ENCODE results near the gene SGK1.
A peak's percentile ranks its signal among the peaks of the same experiment; 100 is the strongest.

The SGK1 gene

GRCh38 chr6:134317471-134318131 is at the start of gene SGK1:
Gene SGK1, minus strand, starts transcription at chr6:134318112. Its CDS starts 652 bp downstream, at chr6:134317460.
- peak; percentile 49 for DNase-seq

DNA sequence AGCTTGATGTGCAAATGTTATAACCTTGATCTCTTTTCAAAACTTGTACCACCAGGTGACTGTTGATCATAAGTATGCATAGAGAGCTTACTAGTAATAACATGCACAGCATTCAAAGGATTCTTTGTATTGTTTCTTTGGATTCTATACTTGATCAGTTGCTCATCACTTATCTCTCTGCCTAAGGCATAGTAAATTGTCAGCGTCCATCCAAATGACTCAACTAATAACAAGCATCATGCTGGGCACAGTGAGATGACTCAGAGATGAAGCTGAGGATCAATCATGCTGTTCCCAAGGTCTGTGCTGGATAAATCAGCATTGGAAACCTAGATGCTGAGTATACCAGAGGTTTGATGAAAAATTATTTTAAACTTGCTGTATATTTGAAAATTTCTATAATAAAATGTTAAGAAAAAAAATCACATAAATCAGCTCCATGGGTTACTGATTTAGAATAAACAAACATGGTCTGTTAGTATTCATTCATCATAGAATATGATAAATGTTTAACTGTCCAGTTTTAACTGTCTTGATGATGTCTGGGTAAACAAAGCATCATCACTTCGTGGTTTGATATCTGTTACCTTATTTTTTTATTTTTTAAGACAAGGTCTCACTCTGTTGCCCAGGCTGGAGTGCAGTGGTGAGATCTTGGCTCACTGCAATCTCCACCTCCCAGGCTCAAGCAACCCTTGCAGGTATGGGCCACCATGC is 45.6 kb upstream of the SGK1 start:
- no peak for DNase-seq

DNA sequence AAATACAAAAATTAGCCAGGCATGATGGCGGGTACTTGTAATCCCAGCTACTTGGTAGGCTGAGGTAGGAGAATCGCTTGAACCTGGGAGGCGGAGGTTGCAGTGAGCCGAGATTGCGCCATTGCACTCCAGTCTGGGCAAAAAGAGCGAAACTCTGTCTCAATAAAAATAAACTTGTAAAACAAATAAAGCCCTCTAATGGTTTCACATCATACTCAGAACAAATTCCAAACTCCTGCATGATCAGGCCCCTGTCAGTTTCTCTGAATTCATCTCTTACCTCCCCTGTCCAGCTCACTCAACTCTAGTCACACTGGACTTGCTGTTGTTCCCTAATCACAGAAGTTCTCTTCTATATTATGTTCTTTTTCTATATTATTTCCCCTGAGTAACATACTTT is 43.1 kb upstream of the SGK1 start:
- DNase-seq: no peak

- DNase-seq: no peak
These were observed 41.4 kb upstream of the SGK1 start for GRCh38 chr6:134359302-134359701.

- no peak for DNase-seq
These were observed 40.4 kb upstream of the SGK1 start for GRCh38 chr6:134358320-134358719.

DNA sequence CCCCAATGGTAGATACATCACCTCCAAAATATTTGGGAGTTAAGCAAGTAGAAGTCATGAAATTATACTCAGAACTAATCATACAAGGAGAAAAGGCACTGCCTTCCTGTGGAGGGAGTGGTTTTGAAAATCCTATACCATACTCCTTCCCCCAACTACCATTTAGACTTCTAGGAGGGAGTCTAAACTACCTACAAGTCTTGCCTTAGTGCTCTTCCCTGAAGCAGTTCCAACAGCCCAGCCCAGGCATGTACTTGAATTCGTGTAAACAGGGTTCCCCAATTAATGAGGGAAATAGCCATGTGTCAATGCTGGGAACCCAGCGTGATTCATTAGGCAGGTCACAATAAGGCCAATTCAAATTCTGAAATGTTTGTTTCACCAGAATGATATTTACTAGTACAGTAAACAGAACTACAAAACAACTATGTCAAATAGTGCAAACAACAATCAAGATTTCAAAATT is 39.1 kb upstream of the SGK1 start:
- DNase-seq: no peak

- DNase-seq: no peak
These were observed 38.5 kb upstream of the SGK1 start for GRCh38 chr6:134356405-134356804.

DNA sequence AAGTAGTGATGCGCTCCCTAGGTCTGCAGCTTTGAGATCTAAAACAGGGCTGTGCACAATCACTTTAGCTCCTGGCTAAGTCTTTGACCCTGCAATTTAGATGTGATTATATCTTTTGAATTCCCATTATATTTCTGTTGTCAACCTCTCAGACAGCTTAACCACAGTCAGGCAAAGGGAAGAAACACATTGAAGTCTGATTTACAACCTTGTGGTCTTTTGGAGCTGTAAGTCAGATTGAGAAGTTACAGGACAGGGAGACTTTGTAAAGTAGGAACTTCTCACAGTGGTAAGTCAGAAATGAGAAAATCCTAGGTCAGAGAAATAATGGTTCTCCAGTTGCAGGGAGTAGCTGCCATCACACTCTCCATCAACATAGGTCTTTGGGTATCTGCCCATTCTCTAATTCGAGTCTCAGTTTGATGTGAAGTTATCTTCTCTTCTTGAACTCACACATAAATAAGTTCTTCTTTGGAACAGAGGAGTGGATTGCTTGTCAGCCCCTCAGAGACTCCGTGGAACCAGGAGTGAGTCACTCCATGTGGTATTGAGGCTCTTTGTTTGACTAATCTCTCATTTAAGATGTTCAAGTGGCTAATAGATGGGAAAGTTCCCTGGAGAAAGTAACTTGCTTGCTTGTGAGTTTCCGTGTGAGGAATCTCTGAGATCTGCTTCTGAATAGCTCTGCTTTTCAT is 35.0 kb upstream of the SGK1 start:
- DNase-seq: no peak

- DNase-seq: no peak
These were observed 33.9 kb upstream of the SGK1 start for GRCh38 chr6:134351615-134352474.

DNA sequence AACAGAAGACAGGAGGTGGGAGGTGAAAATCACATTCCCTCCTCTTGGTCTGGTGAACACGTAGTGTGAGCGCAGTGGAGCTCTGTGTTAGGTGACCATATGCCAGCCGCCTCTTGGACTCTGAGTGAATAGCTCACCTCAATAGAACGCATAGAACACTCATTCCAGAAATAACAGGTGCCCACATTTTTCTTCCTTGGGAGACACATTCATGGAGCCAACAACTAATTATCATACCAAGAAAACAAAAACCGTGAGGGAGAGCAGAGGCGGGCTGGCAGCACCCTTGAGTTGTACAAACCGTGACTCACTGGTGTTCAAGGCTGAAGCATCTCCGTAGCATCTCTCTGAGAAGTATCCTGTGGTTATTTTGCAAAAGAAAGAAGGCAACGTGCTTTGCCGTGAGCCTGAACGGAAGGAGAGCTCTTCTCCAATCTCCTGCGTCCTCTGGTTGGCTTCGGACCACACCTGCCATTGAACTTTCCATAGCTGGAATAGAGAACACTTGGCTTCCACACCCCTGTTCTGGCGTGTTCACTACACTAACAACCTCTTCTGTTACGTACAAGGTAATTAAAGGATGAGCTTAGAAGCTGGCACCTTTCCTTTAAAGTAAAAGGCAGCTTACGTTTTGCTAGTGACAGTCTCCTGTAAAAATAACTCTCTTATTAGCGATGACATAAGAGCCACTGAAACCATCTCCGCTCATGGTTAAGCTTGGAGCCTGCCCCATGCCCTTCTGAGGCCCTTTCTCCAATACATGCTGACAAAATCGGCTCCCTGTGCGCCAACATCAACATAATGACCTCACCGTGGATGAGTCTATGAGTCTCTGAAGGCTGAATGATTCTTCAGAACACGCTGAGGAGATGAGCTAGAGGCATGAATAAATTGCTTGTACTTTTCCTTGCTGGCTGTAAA is 30.2 kb upstream of the SGK1 start:
- no peak for DNase-seq

DNA sequence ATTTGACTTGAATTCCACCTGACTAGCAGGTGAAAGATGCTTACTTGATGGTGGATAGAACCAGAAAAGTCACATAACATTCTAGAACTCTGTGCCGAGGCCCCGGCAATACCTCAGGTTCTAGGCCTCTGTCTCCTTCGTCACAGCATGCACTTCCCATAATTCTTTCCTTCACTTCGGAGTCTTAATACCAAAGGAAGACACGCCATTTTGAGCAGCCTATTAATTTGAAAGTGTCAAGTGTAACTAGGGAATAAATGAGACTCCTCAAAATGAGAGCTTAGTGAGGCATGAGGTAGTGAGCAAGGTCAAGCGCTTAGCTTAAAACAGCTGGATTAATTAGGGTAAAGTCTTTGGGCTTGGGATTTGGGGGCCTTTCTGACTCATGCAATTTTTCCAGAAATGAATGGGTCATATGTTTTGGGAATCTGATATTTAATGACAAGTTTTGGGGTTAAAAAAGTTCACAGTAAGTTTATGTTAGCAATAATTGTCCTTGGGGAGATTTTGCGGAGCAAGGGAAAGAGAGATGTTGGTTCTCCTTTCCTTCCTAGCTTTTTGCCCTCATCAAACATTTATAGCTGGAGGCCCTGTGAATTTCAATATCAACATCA is 29.1 kb upstream of the SGK1 start:
- no peak for DNase-seq

DNA sequence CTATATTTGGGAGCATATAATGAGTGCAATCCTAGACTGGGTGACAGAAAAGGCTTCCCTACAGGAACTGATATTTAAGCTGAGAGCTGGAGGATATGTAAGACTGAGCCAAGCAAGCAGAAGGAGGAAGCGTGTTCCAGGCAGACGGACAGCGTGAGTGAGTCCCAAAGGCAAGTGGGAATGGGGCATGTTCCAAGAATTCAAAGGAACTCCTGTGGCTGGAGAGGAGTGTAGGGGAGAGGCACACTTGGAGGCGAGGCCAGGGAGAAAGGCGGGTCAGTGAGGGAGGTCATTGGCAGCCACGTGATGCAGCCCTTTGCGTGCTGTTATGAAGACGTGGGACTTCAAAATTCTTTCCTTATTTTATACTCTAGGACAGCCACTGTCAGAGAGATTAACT is 27.9 kb upstream of the SGK1 start:
- no peak for DNase-seq

GRCh38 chr6:134343066-134343465 is 25.2 kb upstream of the SGK1 start:
- no peak for DNase-seq

- no peak for DNase-seq
These were observed 24.2 kb upstream of the SGK1 start for GRCh38 chr6:134341999-134342567.

GRCh38 chr6:134340179-134340975 is 22.5 kb upstream of the SGK1 start:
- DNase-seq: no peak

DNA sequence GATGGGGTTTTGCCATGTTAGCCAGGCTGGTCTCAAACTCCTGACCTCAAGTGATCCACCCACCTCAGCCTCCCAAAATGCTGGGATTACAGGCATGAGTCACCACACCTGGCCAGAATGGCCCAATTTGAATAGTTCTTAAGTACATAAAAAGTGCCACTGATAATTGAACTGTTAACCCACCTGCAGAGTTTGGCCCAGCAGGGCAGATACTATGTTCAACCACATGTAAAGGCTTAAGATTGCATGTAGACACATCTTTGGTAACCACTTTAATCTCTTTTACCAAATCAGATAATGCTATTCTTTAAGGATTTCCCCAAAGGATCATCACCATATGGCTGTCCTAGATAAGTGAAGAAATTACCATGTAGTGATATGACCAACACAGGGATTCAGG is 21.3 kb upstream of the SGK1 start:
- DNase-seq: no peak

DNA sequence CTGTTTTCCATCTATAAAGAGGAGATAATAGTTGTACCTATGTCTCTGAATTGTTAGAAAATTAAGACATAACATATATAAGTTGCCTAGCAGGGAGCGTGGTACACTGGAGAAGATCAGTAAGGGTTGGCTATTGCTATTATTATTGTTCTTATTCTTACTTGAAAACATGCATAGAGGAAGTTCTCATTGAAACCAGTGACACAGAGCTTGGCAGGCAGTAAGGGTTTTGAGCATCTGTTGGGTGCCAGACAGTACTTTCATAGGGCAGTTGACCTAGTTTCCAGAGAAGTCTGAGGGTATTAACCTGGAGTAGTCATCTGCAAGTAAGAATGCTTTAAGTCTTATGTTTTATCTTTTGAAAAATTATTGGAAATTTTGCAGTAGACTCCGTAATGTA is 13.3 kb upstream of the SGK1 start:
- no peak for DNase-seq

- DNase-seq: no peak
These were observed 12.6 kb upstream of the SGK1 start for GRCh38 chr6:134330555-134330954.

- DNase-seq: no peak
These were observed 10.9 kb upstream of the SGK1 start for GRCh38 chr6:134328792-134329191.

DNA sequence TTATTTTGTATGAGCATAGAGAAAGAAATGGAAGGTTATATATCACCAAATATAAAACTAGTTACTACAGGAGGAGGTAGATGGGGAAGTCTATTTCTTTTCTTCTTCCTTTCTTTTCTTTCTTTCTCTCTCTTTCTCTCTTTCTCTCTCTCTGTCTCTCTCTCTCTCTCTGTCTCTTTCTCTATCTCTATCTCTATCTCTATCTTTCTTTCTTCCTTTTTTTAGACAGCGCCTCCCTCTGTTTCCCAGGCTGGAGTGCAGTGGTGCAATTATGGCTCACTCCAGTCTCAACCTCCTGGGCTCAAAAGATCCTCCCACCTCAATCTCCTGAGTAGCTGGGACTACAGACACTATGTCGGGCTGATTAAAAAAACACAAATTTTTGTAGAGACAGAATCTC is 10.2 kb upstream of the SGK1 start:
- DNase-seq: no peak

All from NCI-H1105 treated with DMSO at 0.1 percent for 48 hours (cell line).